ENCODE results near the gene CLDND2.
"Not testable (repeated sequence)": the region's sequence is repeated elsewhere in the genome, so short reads cannot be mapped to it uniquely, and the experiment has no call there.

GRCh38 chr19:51416422-51416821 lies 47.6 kb upstream of the CLDND2 start:
- TF ChIP-seq CTCF, POLR2A (IDR thresholded peaks at IDR 0.05): not testable (repeated sequence)
